Midbrain (tissue), 1 donor: Measurements from ENCODE around the gene ATCAY.
"Not testable (repeated sequence)": the region's sequence is repeated elsewhere in the genome, so short reads cannot be mapped to it uniquely, and the experiment has no call there.

Experiments
- DNase-seq: peaks from one replicate; lab custom pipeline; 2025; lab: John Stamatoyannopoulos, UW

ATCAY gene

GRCh38 chr19:3949294-3949693 is 68.8 kb downstream of the ATCAY start:
- no peak for DNase-seq

GRCh38 chr19:3949997-3950859 is 69.7 kb downstream of the ATCAY start:
- DNase-seq = no peak

- DNase-seq = no peak
Measured at GRCh38 chr19:3950871-3951861, 70.7 kb downstream of the ATCAY start.

GRCh38 chr19:3952755-3953276 is 72.3 kb downstream of the ATCAY start:
- not testable (repeated sequence) for DNase-seq

GRCh38 chr19:3954107-3954506 is 73.6 kb downstream of the ATCAY start:
- no peak for DNase-seq

GRCh38 chr19:3955276-3955675 is 74.8 kb downstream of the ATCAY start:
- DNase-seq = not testable (repeated sequence)

- DNase-seq = no peak
Measured at GRCh38 chr19:3955688-3956087, 75.2 kb downstream of the ATCAY start.

- DNase-seq = no peak
Measured at GRCh38 chr19:3958836-3959765, 78.6 kb downstream of the ATCAY start.

GRCh38 chr19:3959766-3960131 is 79.3 kb downstream of the ATCAY start:
- no peak for DNase-seq

- DNase-seq = no peak
Measured at GRCh38 chr19:3961007-3961406, 80.5 kb downstream of the ATCAY start.

- no peak for DNase-seq
Measured at GRCh38 chr19:3963458-3964255, 83.2 kb downstream of the ATCAY start.

- DNase-seq = no peak
Measured at GRCh38 chr19:3964256-3965194, 84.0 kb downstream of the ATCAY start.

GRCh38 chr19:3966051-3967017 is 85.8 kb downstream of the ATCAY start:
- DNase-seq = no peak

GRCh38 chr19:3967983-3968382 is 87.5 kb downstream of the ATCAY start:
- not testable (repeated sequence) for DNase-seq

- DNase-seq = peak; percentile 18
Measured at GRCh38 chr19:3968556-3969434, 88.3 kb downstream of the ATCAY start.

- DNase-seq = no peak
Measured at GRCh38 chr19:3969435-3970312, 89.2 kb downstream of the ATCAY start.
